Subcutaneous adipose tissue (tissue), 4 donors: Measurements from ENCODE around the gene S1PR4. TPM values are rescaled to one million over a fixed set of nuclear protein-coding genes. Genes with fewer than 3 reads are reported as not detected.

Source experiments
- CTCF ChIP-seq: fragments of 450-650 bp; IDR thresholded peaks from one replicate; pipeline ENCODE4 v1.5.1; 2016; ENCODE audit warnings: low read depth, mild to moderate bottlenecking, control low read depth, antibody characterized with exemption, moderate library complexity
- total RNA-seq, 4 donors: library from RNA; depleted of rRNA; stranded (reverse); fragments of >200 nt; gene quantifications; one replicate each; pipeline ENCODE4 v1.1.0, GENCODE V29; 2016

The S1PR4 gene
- total RNA-seq, 4 donors from 2014 or later = 0.49 to 4.9 (median 3.1) TPM

GRCh38 chr19:3137119-3137518 is 41.5 kb upstream of the S1PR4 start:
- no peak for TF ChIP-seq CTCF

GRCh38 chr19:3138268-3138667 is 40.3 kb upstream of the S1PR4 start:
- no peak for TF ChIP-seq CTCF

- no peak for TF ChIP-seq CTCF
Observed at GRCh38 chr19:3140667-3141038, 37.9 kb upstream of the S1PR4 start.

GRCh38 chr19:3142292-3142670 is 36.3 kb upstream of the S1PR4 start:
- TF ChIP-seq CTCF = no peak

- no peak for TF ChIP-seq CTCF
Observed at GRCh38 chr19:3142781-3143337, 35.7 kb upstream of the S1PR4 start.

- TF ChIP-seq CTCF = no peak
Observed at GRCh38 chr19:3145909-3146676, 32.5 kb upstream of the S1PR4 start.

- TF ChIP-seq CTCF = no peak
Observed at GRCh38 chr19:3146677-3147100, 31.9 kb upstream of the S1PR4 start.
